GM21717 (cell line): ENCODE measurements around the gene RASAL1.

Source experiments
- ATAC-seq: cut with Tn5 transposase; IDR thresholded peaks from one replicate; pipeline ENCODE4 v1.9.1; 2021; ENCODE audit warnings: mild to moderate bottlenecking, moderate library complexity; ENCODE audit not compliant: unreplicated experiment

RASAL1 gene

DNA sequence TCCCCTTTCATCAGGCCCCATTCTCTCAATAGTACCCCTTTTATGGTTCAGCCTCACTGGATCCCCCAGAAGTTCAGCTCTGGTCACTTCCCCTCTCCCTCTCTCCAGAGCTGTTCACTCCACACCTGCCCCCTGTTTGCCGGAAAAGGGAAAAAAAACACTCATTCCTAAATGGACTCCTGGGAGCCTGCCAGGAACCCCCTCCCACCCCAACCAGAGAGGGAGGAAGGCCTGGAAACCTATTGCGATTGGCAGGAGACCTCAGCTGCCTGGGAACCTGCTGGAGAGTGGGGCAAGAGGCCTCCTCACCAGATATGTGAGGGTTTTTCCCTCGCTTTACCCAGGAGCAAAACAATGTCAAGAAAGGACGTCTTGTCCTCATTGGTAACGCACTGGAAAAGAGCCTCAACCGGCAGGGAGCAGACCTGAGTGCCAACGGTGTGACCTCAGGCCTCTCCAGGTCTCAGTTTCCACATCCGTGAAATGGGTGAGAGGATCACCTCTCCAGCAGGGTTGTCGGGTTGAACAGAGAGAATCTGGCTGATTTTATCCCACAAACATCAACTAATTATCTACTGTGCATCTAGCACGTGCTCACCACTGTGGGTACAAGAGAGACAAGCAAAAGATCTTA, 74.4 kb downstream of the RASAL1 start:
- ATAC-seq, result no peak

DNA sequence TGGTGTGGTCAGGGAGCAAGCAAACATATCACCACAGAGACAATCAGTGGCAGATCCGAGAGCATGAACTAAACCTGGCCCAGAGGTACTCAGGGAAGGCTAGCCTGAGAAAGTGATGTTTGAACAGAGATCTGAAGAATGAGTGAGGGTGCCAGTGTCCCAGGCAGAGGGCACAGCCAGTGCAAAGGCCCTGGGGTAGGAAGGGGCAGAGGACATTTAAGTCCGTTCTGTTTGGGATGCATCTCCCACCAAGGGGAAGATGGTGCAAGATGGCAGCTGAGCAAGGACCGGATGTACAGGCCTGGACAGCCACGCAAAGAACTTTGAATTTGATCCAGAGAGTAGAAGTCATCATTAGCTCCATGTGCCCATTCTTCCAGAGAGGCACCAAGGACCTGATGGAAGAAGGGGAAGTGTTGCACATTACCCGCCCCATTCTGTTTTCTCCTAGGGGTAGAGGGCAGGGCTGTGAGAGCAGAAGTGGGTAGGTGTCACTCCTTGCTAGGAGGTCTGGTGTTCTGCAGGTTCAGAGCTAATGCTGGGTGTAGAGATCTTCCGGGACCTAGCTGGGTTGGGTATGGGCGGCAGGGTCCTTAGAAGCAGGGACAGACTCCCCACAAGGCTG, 75.1 kb downstream of the RASAL1 start:
- ATAC-seq, result no peak

DNA sequence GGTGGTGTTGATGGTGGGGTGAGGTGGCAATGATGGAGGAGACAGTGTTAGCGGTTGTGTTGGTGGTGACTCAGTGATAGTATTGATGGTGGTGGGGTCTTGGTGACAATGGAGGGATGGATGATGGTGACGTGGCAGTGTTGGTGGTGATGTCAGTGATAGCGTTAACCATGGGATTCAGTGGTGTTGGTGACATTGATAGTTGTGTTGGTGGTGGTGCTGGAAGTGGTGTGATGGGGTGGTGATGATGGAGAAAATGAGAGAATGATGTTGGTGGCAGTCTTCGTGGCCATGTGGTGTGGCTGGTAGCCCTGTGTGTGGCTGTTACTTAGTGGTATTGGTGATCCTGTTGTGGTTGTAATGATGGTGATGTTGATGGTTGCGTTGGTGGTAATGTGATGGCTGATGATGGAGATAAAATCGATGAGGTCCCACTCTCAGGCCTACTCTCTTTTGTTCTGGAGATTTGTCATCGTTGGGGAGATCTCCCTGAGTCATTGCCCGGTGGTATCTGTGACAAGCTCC, 76.4 kb downstream of the RASAL1 start:
- ATAC-seq, result no peak

DNA sequence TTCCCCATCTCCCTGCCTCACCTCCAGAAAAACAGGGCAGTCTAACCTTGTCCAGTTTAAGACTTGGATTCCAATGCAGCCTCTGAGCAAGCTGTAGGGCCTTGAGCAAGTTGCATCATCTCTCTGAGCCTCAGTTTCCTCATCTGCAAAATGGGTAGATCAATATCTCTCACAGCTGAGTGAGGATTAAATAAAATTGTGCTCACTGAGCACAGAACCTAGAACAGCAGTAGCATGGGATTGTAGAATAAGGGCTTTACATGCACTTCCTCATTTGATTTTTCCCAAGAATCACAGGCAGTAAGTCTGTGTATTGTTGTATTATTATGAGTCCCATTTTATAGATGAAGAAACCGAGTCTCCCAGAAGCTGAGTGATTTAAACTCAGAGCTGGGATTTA, 77.0 kb downstream of the RASAL1 start:
- ATAC-seq, result no peak

DNA sequence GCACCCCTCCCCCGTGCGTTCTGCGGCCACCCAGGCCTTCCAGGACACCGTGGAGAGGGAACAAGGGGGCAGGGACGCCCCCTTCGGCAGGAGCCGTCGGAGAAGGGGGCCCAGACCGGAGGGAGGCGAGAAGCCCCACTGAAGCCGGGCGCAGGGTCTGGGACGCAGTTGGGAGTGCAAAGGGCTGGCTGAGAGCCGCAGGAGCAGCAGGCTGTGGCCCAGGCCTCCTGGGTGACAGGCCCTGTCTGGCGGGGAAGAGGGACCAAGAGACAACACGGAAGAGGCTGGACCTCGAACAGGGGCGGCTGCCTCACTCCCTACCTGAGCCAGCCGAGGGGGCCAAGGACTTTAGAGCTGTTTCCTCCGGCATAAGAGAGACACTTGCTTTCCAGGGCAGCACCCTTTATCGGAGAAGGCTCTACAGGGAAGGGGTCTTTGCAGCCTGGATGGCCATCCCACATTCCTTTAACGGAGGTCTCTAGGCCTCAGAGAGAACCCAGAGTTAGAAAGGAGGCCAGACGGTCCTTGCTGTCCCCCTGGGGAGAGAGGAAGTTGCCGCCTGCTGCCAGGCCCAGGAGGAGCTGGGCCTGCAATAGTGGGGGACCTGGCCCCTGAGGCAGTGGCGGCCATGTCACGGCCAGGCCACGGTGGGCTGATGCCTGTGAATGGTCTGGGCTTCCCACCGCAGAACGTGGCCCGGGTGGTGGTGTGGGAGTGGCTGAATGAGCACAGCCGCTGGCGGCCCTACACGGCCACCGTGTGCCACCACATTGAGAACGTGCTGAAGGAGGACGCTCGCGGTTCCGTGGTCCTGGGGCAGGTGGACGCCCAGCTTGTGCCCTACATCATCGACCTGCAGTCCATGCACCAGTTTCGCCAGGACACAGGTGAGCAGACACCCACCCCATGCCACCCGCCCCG, 77.7 kb downstream of the RASAL1 start:
- ATAC-seq, result no peak

DNA sequence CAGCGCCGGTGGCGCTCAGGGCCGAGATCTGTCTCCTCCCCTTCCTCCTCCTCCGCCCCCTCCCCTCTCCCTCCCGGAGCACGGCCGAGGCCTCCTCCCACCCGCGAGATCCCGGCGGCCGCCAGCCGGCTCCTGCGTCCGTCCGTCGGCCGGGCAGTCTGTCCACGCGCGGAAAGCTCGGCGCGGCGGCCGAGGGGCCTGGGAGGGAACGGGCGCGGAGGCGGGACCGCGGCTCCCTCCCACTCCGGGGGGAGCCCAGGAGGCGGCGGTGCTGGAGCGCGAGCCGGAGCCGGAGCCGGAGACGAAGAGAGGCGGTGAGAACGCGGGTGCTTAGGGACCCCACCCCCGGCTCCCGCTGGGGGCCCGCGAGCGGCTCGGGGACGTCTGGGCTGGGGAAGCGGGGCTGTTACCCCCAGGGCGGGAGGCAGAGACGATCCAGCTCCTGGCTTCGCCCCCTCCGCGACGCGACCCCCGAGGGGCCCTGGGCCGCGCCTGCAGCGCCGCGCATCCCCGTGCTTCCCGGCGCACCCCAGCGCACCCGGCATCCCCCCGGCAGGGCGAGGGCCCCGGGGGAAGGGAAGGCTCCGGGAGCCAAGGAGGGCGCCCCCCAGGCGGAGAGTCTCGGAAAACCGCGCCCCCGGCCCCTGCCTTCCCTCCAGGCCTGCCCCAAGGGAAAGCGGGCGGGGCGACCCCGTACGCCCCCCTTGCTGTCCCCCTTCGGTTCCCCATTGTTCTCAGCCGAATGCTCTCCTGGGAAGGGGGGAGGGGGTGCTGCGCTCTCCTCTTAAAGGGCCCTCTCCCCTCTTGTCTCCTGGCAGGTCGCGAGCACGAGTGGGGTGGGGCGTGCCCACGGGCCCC, 78.7 kb downstream of the RASAL1 start, which contains the start of gene DTX1:
Gene DTX1, plus strand, starts transcription at position 100 of the 858 bp plus-strand sequence. CDS start 1,463 bp downstream, outside the sequence.
- ATAC-seq, result no peak

DNA sequence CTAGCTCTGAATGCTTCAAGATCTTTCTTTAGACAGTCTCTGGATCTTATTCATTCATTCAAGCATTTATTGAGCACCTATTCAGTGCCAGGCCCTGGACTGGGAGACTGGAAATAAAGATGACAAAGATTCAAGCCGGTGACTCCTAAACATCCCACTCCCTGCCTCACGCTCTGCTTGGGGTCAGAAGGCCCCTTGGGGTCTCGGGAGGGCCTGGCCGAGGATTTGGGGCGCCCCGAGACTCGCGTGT, 79.3 kb downstream of the RASAL1 start:
- no peak for ATAC-seq

DNA sequence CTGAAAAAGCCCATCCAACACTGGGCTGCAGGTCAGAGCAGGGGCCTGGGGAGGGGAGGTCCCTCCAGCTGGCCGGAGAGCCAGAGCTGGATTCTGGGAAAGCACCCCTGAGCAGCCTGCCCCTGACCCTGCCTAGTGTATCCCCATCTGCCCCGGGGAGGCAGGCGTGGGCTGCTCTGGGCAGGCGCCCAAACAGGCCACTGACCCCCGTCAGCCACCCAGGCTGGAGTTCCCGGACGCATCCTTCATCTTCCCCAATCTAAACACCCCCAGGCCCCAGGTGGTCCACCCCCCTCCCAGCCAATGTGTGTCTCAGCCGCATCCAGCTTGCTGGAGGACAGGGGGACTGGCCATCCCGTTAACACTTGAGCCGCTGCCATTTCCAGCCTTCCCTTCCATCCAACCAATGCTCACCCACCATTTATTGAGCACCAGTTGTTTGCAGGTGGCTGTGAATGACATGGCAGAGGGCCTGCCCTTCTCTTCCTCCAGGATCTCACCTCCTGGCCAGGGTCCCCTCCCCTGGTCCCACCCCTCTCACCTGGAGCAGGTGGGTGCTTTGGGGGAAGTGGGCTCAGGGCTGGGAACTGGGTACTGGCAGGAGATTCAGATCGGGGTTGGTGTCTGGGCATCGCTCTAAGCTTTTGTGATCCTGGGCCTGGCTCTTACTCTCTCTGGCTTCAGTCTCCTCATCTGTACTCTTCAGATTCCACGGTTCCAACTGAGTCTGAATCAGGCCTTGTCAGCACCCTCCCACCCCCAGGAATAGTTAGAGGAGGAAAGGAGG, 79.8 kb downstream of the RASAL1 start:
- ATAC-seq, result no peak

DNA sequence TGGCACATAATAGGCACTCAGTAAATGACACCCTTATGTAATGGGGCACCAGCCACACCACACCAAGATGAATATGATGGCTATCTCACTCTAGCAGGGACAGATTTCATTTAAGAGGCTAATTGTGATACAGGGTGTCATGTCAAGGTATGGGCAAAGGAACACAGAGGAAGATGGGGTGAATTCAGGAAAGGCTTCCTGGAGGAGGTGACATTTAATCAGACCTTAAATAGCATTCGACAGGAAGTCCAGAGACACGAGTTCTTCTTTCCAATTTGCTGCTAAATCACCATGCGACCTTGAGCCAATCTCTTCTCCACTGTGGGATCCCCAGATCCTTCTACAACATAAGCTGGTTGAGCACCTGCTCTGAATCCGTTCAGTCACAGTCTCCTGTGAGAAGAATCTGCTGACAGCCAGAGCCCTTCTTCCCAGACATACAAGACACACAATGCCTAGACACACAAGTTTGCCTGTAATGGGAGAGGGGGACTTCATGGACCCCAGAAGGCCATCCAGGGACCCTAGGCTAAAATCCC, 80.5 kb downstream of the RASAL1 start:
- no peak for ATAC-seq

DNA sequence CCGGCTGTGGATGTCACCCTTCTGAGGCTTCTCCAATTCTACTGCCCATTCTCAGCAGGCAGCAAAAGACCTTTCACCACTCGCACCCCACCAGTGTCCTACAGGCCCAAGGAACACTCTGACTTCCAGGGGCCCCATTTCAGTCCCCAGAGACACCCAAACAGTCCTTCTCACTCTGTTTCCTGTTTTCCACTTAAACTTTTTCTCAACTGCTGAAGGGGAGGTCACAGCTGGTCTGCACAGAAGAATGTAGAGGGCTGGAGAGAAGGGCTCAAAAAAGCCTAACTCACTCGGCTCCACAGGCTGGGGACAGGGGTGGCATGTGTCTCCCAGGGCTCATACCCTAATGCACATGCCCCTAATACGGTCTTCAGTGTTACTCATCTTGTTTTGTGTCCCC, 83.2 kb downstream of the RASAL1 start:
- ATAC-seq, result no peak

DNA sequence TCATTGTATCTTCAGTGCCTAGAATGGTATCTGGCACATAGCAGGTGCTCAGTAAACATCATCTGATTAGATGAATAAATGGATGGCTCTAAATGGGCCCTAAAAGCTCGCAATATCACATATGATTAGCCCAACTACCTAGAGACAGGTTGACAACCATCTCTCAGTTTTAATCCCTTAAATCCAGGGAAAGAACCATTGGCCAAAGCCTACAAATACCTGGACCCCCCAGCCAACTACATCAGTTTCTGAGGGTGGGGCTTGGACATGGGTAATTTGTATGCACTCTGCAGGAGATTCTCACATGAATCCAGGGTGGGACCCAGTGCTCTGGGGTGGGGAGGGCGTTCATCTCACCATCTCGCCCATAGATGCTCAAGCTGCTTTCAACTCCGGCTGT, 83.8 kb downstream of the RASAL1 start:
- ATAC-seq, result no peak

DNA sequence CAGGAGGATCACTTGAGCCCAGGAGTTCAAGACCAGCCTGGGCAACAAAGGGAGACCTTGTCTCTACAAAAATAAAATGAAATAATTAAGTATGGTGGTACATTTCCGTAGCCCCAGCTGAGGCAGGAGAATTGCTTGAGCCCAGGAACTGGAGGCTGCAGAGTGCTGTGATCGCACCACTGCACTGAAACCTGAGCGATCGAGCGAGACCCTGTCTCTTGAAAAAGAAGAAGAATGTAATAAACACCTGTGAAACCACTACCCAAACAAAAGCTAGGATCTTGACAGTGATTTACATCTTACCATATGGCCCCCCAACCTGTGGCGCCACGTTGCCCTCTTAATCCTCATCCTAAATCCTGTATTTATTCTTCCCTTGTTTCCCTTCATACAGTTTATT, 84.8 kb downstream of the RASAL1 start:
- no peak for ATAC-seq

DNA sequence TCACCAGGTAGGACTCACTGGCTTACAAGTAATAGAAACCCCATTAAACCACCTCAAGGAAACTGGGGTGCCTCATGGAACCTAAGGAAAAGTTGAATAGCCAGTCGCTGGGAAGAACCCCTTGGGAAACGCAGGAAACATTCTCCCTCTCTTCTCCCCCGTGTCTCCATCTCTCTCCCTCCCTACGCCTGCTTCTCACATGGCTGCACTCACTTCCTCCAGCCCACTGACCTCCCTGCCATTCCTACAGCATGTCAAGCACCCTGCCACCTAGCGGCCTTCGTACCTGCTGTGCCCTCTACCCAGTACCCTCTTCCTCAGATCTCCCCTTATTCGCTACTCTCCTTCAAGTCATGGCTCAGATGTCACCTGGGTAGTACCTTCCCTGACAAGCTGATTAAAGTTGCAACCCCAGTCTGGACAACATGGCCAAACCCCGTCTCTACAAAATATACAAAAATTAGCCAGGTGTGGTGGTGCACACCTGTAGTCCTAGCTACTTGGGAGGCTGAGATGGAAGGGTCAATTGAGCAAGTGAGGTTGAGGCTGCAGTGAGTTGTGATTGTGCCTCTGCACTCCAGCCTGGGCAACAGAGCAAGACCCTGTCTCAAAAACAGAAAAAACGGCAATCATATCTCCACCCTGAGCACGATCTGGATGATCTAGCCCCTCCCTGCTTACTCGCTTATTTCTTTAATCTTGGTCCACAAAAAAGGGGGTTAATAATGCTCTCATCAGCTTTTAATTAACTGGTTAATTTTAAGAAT, 85.4 kb downstream of the RASAL1 start:
- ATAC-seq, result no peak
